WI38 (cell line): ENCODE measurements around the gene ETV5.

Experiments
- H3K4me3 ChIP-seq: 2 replicates; pipeline ENCODE4 v1.5.1; 2011; ENCODE audit warnings: low read depth, mild to moderate bottlenecking, control low read depth, low read length
- CTCF ChIP-seq: IDR thresholded peaks from 2 replicates; pipeline ENCODE4 v1.5.1; 2012; ENCODE audit warnings: low read depth, mild to moderate bottlenecking, control low read depth, low read length

ETV5 gene

GRCh38 chr3:186067360-186068242, 41.3 kb downstream of the ETV5 start:
- TF ChIP-seq CTCF: no peak
- no peak overlapping the region for H3K4me3 ChIP-seq

- no peak for TF ChIP-seq CTCF
- H3K4me3 ChIP-seq: no peak overlapping the region
These were observed 48.7 kb downstream of the ETV5 start for GRCh38 chr3:186060222-186060621.

- no peak overlapping the region for H3K4me3 ChIP-seq
- no peak for TF ChIP-seq CTCF
These were observed 49.7 kb downstream of the ETV5 start for GRCh38 chr3:186059192-186059591.

DNA sequence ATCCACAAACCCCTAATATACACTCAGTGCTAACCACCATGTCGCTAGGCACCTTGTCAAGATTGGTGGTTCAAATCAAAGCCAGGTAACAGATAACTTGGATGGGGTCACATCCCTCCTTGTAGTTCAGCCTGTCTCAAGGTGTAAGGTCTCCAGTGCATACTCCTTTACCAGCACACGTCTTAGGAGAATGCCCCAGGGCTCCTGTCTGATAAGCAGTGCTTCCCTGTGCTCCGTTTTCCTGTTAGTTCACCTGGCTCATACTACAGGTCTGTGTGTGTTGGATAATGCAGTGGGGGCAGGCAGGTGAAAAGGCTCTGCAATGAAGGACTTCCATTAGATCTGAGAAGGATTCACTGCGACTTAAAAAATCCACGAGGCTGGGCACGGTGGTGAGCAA, 50.7 kb downstream of the ETV5 start:
- no peak overlapping the region for H3K4me3 ChIP-seq
- no peak for TF ChIP-seq CTCF

DNA sequence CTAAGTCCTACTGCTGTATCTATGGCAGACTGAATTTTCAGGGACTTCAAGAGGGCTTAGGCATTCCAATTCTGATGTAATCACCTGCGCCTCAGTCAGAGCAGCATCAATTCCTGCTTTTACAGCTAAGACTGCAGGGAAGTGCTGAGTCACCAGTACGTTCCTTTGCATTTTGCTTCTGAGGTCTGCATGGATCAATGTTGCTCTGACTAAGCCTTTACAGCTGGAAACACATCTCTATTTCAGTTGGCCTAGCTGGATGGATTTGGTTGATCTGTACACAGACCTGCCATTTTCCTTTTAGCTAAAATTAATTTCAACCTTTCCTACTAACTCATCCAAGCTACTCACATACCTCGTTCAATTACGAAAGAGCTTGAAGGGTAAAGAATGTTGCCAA, 51.3 kb downstream of the ETV5 start:
- no peak for TF ChIP-seq CTCF
- no peak overlapping the region for H3K4me3 ChIP-seq

GRCh38 chr3:186054792-186055352, 54.0 kb downstream of the ETV5 start:
- no peak for TF ChIP-seq CTCF
- H3K4me3 ChIP-seq: no peak overlapping the region

GRCh38 chr3:186053954-186054791, 54.7 kb downstream of the ETV5 start:
- TF ChIP-seq CTCF: no peak
- H3K4me3 ChIP-seq: no peak overlapping the region
